HG03521 (cell line): ENCODE results near the gene SYTL1.

Experiments used
- ATAC-seq: cut with Tn5 transposase; IDR thresholded peaks from one replicate; pipeline ENCODE4 v1.9.1; 2021; ENCODE audit warnings: mild to moderate bottlenecking, moderate library complexity; ENCODE audit not compliant: unreplicated experiment

Gene SYTL1

GRCh38 chr1:27361553-27361952 lies 19.7 kb downstream of the SYTL1 start:
- no peak for ATAC-seq

- ATAC-seq, result no peak
These were observed 22.2 kb downstream of the SYTL1 start for GRCh38 chr1:27363766-27364695.

DNA sequence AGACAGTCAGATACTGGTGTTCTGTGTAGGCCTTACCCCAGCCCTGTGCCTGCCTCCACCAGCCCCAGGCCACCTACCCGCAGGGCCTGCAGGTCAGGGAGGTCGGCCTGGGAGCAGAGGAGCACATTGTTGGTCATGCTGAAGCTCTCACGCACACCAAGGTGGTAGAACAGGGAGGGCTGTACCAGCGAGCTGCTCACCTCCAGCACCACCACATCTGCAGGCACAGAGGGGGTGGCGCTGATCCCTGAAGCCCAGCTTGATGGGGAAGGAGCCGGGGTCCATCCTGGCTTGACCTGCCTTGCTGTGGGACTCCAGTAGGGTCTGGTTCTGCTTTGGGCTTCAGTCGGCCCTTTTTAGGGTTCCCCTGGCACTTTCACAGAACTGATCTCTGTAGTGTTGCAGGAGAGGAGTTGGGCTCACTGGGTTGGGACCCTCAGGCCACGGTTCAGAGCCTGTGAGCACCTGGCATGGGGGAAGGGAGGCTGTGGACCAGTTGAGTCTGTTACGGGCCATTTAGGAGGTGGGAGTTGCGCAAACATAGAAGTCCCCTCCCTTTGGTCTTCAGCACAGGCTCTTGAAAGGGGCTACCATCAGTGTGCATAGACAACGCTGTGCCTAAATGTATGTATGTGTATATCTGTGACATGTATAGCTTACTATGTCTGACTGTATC lies 23.0 kb downstream of the SYTL1 start:
- ATAC-seq, result no peak

DNA sequence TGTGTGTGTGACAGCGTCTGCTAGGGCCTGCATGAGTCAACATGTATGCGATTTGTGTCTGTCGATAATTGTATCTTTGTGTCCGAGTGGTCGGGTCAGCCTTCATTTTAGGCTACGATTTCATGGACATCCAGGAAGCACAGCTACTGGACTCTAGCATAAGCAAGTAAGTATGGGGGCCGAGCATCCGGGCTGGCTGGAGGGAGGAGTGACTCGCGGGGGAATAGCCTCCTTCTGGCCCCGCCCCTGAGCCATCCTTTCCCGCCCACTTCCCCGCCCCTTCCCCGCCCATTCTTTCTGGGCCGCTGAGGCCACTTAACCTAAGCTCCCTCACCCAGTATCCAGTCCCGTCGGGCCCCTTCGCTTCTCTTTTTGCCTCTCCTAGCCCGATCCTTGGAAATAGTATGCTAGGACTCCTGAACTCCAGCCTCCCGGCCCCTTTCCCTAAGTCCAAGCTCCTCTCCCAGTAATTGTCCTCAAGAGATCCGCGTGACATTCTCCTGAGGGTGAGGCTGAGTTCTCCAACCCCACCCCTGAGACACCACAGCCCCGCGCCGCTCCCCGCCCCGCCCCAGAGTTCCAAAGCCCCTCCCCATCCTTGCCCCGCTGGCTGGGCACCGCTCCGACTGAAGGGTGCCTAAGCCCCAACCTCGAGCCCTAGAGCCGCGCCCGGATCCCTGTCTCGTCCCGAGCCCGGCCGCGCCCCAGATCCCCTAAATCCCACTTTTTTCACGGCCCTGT lies 23.7 kb downstream of the SYTL1 start:
- ATAC-seq, result no peak

- ATAC-seq, result no peak
These were observed 24.2 kb downstream of the SYTL1 start for GRCh38 chr1:27366113-27366410.

- ATAC-seq, result no peak
These were observed 24.8 kb downstream of the SYTL1 start, which contains the start of gene MAP3K6 for GRCh38 chr1:27366411-27367159. MAP3K6 (minus strand) TSS chr1:27366961; CDS start chr1:27366597, 364 bp downstream.

GRCh38 chr1:27367160-27367650 lies 25.4 kb downstream of the SYTL1 start:
- no peak for ATAC-seq

DNA sequence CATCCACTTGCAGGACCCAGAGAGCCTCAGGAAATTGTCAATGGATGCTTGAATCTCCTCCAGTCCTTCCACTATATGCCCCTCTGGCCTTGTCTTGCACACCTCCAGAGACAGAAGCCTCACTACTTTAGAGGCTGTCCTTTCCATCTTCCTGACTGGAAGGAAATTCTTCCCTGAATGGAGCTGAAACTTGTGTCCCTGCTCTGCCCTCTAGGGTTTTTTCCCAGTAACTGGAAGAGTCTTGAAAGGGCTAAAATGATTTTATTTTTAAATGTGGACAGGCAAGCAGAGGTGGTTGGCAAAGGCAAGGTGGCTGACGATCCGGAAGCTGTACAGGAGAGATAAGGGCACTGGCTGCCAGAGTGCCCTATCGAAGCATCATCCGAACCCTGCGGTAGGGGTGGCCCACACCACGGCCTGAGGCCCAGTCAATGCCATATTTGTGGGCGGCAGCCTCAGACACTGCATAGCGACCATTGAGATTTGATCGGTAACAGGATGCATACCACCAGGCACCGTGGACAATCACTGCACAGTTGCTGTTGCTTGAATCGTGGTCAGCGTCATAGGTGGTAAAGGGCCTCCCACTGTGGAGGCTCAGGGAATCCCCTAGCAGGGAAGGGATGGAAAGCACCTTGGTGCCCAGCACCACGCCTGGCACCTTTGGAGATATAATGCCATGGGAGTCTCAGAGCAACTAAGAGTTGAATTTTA lies 27.2 kb downstream of the SYTL1 start:
- ATAC-seq, result no peak

- no peak for ATAC-seq
These were observed 30.4 kb downstream of the SYTL1 start for GRCh38 chr1:27372022-27372807.

- ATAC-seq, result no peak
These were observed 31.2 kb downstream of the SYTL1 start for GRCh38 chr1:27372808-27373690.

GRCh38 chr1:27374362-27375086 lies 32.7 kb downstream of the SYTL1 start, which contains the start of gene FCN3:
FCN3 (minus strand) TSS chr1:27374824; CDS start chr1:27374818, 6 bp downstream.
- ATAC-seq, result no peak

GRCh38 chr1:27377760-27378495 lies 36.1 kb downstream of the SYTL1 start:
- no peak for ATAC-seq

DNA sequence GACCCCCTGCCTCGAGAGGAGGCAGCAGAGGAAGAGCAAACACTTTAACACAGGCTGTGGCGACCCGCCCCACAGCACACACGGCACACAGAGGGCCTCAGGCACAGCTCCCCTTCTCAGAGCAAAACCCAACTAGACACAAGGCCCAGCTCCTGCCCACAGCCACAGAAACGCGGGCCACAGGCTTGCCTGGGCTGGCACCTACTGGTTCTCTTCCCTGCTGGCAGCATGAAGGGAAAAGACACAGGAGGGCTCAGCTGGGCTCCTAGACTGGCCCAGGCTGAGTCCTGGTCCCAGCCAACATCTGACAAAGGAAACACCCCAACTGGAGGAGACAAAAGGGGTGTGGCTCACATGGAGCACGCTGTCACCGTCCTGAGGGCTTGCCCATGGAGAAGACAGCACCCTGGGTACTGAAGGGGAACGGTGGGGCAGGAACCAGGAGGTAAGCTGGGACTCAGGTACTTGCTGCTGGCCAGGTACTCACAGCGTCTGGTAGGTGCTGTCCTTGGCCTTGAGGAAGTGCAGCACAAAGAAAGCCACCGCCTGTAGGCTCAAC lies 37.8 kb downstream of the SYTL1 start:
- no peak for ATAC-seq

GRCh38 chr1:27380224-27380623 lies 38.4 kb downstream of the SYTL1 start:
- no peak for ATAC-seq

DNA sequence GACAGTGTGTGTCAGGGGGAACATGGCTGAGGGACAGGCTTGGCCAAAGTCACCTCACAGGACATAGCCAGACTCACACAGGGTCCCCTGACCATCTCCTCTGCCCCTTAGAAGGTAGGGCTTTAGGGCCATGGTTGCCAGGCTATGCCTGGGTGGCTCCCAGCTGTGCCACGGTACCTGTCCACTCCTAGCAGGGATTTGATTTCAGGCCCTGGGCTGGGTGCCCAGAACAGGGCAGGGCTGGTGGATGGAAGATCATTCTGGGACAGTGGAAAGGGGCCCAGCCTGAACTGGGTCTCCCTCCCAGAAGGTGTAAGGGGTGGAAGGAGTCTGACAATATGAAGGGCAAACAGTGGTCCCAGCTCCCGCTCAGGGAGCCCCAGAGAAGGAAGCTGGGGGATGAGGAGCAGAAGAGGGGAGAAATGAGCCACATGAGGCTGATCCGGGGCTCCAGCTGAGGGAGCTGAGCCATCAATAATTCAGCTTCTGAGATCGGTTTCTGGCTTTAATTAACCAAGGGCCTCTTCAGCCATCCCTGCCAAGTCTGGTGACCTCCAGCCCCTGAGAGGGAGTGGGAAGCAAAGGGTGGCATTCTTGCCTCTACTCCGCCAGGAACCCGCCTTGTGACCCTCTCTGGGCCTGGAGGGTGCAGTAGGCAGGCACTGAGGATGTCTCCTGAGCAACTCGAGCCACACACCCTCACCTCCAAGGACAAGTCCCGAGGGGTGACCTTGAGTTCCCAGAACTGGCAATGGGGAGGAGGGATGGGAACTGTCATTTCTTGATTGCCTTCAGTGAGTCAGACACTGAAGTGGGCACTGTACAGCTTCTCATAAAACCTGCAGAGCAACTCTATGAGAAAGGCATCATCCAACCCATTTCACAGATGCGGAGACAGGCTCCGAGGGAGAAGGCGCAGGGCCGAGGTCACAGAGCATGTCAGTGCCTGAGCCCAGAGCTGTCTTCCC lies 39.2 kb downstream of the SYTL1 start:
- ATAC-seq, result no peak
